SW480 (cell line): ENCODE measurements around the gene NAV2.

Experiments used
- DNase-seq: peaks from one replicate; pipeline ENCODE4 v3.0.0-alpha.2; 2016; ENCODE audit warnings: low spot score

NAV2 gene

DNA sequence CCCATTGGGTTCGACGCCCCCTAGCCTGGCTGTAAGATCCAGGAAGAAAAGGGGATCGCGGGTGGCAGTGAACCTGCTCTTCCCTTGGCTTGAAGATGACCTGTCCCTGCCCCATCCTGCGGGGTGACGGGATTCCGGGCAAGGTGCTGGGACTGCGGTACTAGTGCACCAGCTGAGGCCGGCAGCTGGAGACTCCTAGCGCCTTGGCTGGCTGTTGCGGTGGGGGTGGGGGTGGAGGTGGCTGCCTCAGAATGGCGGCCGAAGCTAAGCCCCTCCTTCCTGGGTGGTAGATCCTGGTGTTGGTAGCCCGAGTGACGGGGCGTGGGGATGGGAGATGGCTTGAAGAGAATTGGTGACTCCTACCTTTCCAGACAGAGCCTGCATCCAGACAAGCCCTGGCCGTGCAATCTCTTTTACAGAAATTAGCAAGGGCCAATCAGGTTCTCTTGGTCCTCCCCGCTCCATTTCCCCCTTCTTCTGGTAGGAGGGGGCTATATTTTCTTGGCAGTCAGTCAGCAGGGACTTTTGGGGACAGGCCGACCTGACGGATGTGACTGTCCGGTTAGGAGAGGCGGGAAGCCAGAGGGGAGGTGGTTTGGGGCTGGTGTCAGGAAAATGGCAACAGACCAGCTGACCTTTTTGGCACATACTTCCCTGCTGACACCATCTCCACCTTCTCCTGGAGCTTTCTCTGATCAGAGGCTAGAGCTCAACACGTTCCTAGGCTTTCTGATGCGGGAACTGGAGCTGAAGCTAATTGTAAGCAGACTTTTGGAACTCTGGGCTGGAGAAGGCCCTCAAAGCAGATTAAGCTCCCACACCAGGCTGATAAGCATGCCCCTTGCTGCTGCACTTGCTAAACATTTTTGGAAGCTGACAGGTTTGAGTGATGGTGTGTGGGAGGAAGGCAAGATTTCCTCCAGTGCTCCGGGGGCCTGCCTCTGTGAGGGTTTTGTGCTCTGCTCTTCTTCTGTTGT is 2.0 kb downstream of the NAV2 start:
- peak; percentile 59 for DNase-seq

DNA sequence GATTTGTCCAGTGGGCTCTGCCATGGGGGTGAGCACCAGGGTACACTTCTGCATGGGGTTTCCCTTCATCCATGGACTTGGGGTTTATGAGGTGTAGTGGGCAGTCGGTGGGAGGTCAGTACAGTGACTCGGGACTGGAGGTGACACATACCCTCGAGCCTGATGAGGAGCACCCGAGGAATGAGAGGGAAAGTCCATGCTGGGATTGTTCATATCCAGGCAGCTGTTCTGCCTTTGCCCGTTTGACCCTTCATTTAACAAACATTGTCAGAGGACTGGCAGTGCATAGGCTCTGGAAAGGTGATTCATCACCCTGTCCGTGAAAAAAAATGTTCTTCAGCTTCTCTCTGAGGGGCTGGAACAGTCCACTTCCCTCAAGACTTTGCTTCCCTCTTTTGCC is 2.7 kb downstream of the NAV2 start:
- peak; percentile 66 for DNase-seq

DNA sequence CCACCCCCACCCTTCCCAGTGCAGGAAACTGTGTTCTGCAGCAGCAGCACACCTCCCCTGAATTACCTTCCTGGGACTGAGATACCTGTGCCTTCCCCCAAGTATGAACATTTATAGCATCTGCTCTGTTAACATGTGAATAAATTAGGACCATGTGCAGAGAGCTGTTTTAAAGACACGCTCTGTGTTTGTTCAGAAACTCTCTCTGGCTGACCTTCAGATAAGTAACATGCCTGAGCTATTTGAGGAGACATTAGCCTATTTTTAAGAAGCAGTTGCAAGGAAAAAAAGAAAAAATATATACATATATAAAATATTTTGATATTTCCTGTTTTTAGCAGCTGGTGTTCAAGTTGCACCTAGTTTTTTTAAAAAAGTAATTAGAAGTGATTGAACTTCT is 5.4 kb downstream of the NAV2 start:
- DNase-seq: no peak

DNA sequence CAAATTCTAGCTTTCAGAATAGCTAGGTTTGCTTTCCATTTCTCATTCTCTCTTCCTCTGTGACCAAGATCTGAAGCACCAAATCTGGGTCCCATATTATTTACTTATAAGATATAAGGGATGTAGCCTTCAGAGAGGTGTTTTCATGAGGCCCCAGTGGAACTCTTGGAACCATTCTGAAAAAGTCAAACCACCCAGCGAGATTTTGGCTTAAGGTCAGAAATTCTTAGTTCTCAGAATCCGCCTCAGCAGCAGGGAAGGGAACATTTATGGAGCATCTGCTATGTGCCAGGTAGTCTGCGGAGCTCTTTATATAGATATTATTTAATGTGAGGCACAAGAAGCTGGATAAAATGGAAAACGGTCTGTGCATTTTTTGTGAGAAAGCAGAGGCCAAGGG is 6.3 kb downstream of the NAV2 start:
- no peak for DNase-seq

DNA sequence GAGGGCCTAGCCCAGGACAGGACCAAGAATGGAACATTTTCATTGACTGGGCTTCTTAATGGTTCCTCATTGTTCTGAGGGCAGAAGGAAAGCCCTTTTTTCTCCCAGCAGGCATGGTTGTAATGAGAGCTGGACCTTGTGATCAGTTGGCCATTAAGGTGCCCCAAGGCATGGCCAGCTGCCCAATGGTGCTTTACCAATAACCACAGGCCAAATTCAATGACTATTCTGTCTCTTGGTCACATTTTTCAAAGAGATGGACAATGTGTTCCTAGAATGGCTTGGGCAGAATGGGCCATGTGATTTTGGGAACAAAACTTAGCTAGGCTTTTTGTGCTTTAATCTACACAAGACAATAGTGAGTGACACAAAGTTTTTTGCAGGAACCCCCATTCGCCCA is 7.3 kb downstream of the NAV2 start:
- DNase-seq: no peak

DNA sequence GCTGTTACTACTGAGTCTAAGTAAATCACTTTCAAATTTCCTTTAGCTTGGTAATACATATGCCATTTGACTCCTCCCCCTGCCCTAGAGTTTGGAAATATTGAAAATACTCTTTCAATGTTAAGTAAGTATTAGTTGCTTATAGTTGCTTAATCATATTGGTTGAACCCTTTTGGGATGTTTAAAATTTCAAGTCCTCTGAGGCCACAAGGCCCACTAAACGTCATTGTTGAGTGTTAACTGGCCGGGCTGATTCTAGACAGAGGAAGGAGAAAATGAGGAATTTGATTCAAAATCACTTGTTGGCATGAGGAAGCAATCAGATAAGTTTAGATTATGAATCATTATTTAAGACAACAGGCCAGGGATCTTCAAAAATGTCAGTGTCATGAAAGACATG is 8.5 kb downstream of the NAV2 start:
- no peak for DNase-seq

DNA sequence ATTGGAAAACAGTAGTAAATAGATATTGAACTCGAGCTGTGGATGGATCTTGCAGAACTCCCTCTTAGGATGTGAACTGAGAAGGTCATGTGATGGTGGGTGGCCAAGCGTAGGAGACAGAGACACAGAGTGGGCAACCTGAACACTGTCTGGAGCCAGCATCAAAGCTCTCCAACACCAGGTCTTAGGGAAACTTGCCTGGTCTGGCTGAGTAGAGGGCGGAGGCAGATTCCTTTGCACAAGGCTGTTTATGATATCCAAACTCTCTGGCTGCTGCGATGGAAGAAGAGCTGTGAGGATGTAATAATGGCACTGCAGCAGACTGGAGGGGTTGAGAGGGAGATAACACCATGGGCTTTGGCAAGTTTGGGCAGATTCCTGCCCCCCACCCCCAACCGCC is 10.1 kb downstream of the NAV2 start:
- peak; percentile 46 for DNase-seq

DNA sequence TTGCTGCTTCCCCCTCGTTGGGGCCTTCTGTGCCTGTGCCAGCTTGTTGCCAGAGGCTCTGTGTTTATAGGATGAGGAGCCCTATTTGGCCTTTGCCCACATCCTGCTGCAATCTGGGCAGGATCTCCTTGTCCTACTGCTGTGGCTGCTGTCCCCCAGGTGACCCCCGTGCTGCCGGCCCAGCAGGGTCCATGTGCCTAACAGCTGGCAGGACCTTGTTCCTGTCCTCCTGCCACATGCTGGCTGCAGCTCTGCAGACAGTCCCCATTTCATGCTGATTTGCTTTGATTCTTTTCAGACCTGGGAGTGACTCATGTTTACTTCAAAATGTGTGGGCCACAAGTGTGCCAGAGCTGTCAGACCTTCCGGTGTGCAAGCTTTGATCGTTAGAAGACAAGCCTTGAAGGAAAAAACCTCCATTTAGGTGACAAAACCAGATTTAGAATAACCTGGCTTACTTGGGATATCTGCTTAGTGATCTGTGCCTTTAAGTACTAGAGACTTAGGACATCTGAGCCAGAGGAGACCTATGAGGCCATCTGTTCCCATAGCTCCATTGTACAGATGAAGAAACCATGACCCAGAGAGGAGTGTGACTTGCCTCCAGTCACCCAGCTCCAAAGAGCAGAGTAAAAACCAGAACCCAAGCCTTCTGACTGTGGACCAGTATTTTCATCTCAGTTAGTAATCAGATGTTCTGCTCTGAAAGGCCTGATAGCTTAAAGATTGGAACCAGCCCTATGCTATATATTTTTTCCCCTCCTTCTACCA is 11.1 kb downstream of the NAV2 start:
- DNase-seq: peak; percentile 94

DNA sequence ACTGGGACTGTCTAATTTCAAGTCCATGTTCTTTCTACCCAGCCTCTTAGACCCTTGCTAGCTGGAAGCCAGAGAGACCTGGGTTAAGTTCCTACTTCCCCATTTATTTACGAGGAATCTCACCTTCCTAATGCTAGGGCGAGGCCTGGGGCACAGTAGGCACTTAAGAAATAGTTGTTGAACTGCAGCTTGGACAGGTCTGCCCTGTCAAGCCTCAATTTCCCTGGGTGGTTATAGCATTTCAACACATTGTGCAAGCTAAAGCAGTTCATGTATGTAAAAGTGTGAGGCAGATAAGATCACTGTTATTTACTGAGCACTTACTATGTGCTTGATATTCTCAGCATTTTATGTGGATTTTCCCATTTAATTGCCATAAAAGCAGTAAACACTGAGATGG is 12.1 kb downstream of the NAV2 start:
- DNase-seq: no peak

DNA sequence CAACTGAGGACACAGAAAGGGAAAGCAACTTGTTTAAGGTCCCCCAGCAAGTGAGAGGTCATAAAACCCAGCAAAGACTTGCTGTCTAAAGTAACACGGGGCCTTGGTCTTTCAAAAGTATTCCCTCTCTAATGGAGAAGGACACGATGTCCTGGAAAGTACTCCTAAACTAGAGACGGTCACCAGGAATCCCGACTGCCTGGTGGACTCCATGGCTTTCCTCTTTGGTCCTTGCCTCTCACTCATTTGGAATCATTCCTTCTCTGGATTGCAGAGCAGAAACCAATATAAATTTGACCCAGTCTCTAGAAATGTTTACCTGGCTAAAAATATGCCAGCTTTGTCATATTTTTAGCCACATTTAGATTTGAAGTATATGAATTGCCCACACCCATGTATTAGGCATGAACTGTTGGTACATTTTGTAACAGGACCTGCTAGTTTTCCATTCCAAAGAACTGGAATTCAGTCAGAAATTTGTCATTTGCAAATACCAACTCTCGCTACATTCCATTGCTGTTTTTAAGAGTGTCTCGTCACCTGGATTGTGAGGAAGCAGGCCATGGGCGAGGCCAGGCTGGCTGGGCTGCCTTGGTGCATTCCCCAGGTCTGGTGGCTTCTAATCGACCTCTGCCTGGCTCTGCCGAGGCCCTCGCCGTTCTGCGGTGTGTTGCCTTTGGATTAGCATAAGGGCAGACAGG is 12.9 kb downstream of the NAV2 start:
- DNase-seq: peak; percentile 39

DNA sequence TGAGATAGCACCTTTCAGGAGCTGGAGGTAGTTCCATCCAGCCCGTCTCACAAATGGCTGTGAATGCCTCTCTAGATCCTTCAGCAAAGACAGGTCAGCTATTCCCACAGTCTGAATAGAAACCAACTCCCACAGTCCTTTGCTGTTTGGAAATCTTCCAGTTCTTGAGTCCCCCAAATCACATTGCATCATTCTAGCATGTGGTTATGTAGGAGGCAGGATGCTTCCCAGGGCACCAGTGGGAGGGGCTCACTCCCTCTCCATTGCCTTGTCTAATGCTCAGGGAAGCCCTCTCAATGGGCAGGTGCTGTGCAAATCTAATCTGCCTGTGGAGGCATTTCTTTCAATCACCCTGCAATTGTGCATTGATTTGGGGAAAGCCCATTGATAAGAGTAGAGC is 14.6 kb downstream of the NAV2 start:
- peak; percentile 38 for DNase-seq

DNA sequence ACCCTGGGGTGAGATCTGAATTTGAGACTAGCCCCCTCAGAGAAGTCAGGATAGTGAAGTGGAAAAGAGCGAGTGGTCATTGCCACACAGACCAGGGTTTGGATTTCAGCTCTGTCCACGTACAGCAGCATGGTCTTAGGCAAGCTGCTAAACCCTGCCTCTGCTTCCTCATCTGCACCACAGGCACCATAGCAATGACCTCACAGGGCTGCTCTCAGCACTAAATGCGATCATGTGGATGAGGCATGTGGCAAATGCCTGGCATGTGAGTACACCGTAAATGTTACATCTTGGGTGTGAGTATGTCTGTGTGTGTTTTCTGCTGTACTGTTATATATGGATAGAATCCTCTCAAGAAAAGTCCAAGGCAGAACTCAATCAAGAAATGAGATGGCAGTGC is 15.8 kb downstream of the NAV2 start:
- DNase-seq: no peak

DNA sequence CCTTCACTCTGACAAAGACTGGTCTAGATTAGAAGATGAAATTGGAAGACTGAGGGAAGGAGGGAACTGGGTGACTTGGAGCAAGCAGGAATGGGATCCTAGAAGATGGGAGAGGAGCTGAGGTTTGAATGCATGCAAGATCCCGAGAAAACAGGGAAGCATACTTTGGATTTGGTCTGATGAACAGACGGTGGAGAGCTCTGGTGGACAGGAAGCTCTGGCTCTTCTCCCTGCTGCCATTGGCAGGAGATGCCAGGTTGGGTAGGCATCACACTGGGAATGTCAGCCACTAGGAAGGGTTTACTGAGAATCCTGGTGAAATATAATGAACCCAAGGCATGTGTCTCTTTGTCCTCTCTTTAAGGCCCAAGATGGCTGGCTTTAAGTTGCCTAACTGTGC is 16.5 kb downstream of the NAV2 start:
- no peak for DNase-seq

DNA sequence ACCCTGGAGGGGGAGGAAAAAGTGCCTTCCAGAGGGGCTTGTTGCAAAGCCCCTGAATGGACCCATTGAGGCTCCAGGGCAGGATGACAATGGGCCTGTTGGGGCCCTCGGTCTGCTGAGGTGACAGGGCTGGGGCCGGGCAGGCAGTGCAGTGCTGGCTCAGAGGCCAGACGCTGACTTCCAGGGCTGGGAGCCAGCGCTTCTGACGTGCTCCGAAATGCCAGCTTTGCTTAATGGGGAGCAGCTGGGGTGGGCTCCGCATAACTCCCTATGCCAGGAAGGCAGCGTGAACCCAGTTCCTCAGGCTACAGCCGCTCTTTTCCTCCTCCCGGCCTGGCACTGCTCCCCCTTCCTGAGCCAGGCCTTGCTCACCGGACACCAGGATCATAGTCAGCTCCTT is 17.7 kb downstream of the NAV2 start:
- no peak for DNase-seq

DNA sequence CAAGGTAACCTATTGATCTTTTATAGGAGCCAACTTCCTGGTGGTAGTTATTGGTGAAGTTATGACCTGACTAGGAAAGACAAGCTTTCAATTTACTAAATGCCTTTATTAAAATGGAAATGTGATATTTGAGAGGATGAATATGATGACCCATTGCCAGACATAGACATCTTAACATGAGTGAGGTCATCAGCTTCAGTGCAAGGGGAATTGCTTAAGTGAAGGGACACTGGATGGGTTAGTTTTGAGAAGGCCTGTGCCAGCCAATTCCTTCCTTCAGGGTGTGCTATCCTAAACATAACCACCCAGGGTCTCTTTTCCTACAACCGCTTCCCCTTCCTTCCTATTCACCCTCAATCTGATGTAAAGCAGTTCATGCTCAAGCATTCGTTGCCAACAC is 21.5 kb downstream of the NAV2 start:
- no peak for DNase-seq

DNA sequence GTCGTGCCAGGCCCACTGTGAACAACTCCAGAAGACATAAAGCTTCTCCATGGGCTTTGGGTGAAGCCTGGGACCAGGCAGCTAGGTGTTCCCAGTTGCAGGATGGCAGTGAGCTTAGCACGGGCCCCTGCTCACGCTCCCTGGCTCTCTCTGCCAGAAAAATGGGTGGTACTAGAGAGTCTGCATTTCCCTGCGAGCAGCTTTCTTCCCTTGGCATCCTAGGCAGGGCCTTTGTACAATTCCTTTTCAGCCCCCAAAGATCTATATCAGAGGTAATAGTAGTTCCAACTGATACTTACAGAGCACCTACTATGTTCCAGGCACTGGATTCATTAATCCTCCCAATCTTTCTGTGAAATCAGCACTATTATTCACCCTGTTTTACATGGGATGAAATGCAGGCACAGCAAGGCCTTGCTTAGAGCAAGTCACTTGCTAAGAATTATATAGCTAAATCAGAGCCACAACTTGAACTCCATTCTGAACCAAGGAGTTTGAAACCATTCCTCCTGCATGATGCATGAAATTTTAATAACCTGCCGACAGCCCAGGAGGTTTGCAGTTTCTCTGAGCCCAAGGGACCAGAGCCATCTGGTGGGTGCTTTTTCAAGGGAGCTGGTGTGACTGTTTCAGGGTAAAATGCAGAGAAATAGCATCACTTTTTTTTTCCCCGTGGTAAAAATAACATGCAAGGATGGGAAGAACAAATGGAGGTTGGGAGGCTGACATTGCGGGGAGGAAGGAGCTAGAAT is 22.7 kb downstream of the NAV2 start:
- DNase-seq: no peak

DNA sequence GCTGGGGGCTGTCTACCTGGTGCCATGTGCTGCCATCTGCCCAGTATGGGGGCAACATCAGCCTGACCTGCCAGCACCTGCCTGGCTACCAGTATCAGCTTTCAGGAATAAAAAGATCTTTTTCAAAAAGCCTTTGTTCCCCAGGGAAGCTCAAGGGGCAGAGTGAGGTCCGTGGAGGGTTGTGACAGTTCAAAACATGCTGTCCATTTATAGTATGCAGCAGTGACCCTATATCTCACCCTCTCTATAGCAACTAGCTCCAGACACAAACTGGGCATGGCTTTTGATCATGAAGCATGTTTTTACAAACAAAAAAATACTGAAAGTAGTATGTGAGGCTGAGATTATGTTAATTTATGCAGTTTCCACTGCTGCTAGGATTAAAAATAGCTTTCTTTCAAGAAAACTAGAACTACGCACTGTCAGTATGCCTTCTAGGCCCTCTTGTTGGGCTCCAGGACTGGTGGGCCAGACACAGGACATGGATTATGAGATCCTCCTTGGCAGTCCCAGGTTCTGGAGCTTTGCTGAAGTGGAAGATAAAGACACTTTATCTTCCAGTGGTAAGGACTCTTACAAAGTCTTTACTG is 23.4 kb downstream of the NAV2 start:
- no peak for DNase-seq

DNA sequence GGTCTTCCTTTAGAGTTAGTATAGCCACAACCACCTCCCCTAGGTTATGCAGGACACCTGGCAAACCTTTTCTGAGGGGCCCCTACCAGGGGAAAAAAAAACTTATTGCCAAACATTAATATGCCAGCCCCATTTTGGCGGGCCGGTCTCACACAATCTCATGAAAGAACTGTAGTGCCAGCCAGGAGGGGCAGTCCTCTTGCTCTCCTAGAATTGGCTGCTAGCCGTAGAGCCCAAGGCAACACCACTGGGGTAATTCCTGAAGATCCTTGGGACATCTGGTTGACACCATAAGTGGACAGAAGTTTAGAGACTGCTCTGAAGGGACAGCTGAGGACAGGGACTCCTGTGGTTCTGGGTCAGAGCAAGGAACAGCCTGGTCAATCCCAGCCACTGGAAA is 24.2 kb downstream of the NAV2 start:
- no peak for DNase-seq

DNA sequence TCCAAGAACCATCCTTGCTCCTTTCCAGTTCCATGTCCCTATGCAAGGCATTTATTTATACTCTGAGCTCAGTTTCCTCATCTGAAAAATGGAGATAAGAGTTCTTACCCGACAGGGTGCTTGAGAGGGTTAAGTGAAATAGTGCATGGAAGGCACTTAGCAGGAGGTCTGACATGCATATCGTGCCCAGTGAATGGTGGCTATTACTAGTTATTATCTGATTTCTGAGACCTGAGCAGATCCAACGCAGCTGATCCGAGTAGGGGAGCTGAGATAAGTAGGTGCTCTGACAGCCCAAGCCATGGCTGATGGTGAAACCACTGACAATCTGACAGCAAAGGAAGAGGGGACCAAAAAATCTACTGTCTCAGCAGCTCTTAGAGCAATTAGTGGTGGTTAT is 24.9 kb downstream of the NAV2 start:
- no peak for DNase-seq

DNA sequence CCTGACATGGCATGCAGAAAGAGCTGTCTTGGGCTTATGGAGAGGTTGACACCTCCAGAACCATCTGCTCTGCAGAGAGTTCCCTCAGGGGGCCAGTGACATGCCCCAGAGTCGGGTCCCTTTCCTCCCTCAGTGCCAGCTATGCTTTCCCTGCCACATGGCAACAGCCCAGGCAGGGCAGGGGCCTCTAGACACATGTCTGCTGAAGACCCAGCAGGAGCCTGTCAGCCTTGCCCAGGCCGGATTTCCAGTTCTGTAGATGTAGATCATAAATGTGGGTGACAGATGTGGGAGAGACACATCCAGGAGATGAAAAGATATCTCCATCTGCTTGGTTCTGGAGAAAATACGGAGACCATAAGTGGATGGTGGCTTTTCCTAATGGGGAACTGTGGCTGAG is 25.5 kb downstream of the NAV2 start:
- DNase-seq: no peak

DNA sequence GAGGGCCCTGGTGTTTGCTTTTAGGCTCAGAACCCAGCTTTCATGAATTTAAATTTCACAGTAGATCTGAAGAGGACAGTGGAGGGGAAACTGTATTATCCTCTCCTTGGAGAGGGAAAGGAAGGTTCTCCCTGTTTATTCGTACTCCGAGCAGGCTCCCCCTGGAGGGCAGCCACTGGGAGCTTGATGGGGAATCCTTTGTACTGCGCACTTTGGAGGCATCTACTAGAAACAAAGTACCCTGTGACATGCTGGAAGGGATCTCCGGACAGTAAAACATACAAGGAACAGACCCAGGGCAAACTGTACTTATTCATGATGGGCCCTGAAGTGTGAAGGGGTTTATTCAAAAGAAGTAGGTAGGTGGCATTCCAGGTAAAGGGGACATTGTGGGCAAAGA is 27.2 kb downstream of the NAV2 start:
- no peak for DNase-seq

DNA sequence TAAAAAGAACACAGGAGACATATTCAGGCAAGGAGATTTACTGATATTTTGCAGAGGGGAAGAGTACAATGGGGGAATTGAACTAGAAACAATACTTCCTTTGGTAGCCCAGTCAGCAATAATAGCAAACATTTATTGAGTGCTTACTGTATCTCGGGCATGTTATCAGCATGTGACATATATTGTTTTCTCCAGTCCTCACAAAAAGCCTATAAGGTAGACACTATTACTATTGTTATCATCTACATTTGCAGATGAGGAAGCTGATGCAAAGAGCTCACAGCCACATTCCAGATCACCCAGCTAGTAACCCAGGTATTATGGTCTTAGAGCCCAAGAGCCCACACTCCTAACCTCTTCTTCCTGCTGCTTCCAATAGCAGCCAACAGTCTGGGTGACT is 27.9 kb downstream of the NAV2 start:
- no peak for DNase-seq
